Activated CD4-positive, CD25-positive, alpha-beta regulatory T cell treated with anti-CD3 and anti-CD28 coated beads, Interleukin-2, amount 50 U/mL, for 72 hours (primary cell): ENCODE data around the gene NECAP2.
"Not testable (repeated sequence)": the region's sequence is repeated elsewhere in the genome, so short reads cannot be mapped to it uniquely, and the experiment has no call there.

Experiments
- DNase-seq: peaks from one replicate; pipeline ENCODE4 v3.0.0; 2021

The NECAP2 gene

DNA sequence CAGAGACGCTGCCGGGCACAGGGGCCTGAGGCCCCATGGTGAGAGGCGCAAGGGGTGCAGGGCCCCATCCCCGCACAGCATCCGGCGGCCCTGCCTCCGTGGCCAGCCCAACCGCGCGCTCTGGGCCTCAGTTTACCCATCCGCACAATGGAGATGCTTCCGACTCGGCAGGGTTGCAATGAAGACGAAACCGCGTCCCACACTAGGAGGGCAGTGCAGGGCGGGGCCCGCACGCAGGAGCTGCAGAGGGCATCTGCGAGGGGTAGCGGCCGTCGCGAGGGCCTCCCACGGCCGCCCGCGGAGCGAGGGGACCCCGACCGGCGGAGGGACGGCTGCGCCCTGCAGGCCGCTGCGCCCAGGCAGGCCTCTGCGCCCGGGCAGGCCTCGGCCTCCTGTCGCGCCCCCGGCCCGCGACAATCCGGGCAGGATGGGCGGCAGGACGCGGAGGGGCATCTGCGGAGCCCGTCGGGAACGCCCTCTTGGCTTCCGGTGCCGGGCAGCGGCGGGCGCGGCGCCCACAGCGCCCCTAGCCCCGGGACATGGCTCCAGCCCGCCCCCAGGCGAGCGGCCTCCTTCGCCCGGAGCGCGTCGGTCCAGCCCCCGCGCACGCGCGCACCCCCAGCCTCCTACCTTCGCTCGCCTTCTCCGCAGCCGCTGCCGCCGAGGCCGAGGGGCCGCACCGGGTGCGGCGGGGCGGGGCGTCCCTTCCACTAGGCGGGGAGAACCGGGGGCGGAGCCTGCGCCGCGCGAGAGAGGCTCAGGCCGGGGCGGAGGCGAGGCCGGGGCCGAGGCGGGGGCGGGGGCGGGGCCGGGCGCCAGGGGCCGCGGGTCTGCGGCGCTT, 58.3 kb downstream of the NECAP2 start:
- DNase-seq = peak; percentile 88

DNA sequence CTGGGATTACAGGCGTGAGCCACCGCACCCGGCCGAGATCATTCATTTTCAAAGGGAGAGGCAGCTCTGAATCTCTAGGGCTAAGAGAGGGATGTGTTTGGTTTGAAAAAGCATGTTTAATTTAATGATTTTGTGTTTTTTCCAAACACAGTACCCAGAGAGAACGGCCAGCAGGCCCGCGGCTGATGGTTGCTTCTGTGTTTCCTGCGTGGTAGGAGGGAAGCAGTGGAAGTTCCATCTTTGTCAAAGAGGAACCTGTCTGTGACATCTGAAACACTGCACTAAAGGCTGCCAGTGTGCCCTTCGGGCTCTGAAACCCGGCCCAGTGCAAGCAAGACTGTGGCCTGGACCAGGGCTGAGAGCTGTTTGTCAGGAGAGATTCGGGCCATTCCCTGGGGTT, 59.9 kb downstream of the NECAP2 start:
- DNase-seq = not testable (repeated sequence)

DNA sequence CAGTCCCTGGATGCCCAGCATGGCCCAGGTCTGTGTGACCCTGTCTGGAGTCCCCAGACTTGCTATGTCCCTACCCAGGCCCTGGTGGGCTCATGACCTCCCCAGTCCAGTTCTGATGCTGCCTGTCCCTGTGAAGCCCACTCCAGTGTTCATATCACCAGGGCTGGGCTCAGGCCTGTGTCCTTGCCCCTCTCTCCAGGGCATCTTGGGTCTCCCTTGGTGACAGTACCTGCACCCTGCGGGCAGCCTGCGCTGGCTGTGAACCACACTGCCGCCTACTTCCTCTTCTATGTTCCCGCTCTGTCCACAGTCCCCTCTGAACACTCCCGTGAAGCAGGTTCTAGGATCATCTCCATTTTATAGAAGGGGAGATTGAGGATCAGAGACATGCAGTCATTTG, 60.5 kb downstream of the NECAP2 start:
- DNase-seq = not testable (repeated sequence)

DNA sequence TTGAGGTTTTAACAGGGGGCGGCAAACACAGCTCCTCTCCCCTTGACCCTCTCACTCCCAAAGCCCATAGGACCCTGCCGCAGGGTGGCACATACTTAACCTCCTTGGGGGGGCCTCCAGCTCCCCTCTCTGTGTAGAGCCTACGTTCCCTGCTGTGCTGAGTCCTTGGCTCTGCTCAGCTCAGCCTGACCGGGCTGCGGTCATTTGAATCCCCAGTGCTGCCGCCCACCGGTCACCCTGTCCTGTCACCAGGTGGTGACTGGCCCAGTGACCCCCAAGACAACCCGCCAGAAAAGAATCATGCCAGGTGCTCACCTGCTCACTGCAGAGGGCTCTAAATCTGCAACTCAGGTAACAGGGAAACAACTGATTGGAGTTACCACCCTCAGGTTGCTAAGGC, 60.9 kb downstream of the NECAP2 start:
- not testable (repeated sequence) for DNase-seq

DNA sequence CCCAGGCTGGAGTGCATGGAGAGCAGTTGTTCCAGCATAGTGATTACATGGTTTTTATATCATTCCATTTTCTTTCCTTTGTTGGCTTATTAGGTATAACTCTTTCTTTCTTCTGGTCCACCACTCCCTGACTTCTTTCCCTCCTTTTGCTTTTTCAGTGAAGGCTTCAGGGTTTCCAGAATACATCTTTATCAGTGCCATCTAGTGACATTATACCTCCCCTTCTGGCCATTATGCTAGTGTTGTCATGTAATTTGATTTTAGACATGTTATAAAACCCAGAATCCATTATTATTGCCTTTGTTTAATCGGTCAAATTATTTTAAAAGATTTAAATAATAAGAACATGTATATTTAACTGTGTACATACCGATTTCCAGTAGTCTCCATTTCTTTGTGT, 63.0 kb downstream of the NECAP2 start:
- no peak for DNase-seq

DNA sequence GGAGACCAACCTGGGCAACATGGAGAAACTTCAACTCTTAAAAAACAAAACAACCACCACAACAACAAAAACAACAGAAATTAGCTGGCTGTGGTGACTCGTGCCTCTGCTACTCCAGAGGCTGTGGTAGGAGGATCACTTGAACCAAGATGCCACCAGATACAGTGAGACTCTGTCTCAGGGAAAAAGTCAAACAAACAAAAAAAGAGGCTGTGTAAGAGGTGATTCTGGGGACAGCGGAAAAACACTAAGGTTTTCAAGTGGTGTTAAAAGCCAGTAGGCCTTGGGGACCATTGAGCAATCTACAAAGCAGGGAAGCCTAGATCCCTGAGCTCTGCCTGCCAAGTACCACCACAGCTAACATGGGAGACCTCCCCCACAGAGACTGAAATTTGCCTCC, 65.3 kb downstream of the NECAP2 start:
- not testable (repeated sequence) for DNase-seq

DNA sequence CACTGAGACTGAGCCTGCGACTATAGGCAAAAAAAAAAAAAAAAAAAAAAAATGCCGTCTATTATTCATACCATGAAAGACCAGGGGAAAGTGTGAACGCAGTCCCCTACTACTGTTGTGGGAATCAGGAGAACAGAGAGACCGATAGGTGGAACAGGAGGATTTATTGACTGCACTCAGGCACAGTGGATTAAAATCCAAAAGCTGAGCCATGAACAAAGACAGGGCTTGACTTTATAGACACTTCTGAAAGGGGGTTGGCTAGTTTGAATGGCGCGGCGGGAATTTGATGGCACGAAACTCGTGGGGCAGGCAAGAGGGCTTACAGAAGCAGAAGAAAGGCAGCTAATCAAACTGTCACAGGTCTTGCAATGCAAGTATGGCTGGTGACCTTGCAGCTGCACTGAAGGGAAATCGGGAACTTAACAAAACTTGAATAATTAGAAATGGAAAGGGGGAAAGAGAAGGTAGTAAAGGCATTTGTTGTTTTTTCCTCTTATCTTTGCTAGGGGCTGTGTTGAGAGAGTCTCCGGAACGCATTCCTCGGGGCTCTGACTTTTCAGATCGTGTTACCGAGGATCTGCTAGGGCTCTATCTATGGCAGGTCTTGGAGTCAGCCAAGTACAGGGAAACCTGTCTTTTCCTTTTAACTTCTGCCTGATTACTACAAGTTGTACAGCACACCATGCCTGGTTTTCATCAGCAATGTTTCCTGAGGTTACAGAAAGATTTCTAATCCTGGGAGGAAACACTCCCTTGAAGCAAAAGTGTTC, 66.0 kb downstream of the NECAP2 start:
- DNase-seq = not testable (repeated sequence)

DNA sequence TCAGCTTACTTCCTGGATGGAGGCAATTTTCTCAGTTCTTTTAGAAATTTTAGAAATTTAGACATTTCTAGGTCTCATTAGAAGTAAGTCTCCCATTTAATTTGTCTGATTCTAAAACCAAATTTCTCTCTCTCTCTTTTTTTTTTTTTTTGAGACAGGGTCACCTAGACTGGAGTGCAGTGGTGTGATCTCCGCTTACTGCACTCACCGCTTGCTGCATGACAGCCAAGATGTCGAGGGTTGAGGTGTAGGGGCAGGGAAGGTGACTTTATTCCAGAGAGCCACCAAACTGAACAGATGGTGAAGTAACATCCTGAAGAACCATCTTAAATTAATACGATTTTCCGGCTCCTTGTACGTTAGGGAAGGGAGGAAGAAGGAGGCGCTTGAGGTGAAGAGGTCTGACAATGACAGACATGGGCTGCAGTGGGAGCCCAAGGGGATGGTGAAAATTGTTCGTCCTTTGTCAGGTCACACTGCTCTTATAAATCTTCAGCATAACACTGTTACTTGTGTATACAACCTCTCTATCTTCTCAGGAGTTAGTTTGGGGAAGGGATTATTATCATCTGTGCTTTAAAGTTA, 68.4 kb downstream of the NECAP2 start:
- DNase-seq = not testable (repeated sequence)
